Mesendoderm (in vitro differentiated cells): ENCODE measurements around the gene TSPOAP1.

Source experiments
- DNase-seq: peaks from one replicate; pipeline ENCODE4 v3.0.0; 2013
- H2AK5ac ChIP-seq: 2 replicates; pipeline ENCODE4 v1.6.1; 2013; ENCODE audit warnings: low read length, inconsistent platforms
- H2BK120ac ChIP-seq: 2 replicates; pipeline ENCODE4 v1.6.1; 2013; ENCODE audit warnings: low read depth, mild to moderate bottlenecking, low read length, moderate library complexity, mixed read lengths
- H2BK15ac ChIP-seq: replicated peaks from 2 replicates; pipeline ENCODE4 v1.6.1; 2013; ENCODE audit warnings: low read depth, mild to moderate bottlenecking, moderate library complexity
- H2BK5ac ChIP-seq: 2 replicates; pipeline ENCODE4 v1.6.1; 2013; ENCODE audit warnings: low read length, inconsistent platforms
- H3K18ac ChIP-seq: 2 replicates; pipeline ENCODE4 v1.6.1; 2013; ENCODE audit warnings: mild to moderate bottlenecking, low read length, mixed read lengths
- H3K23ac ChIP-seq: one replicate; pipeline ENCODE4 v1.6.1; 2013; ENCODE audit warnings: low read length
- H3K27ac ChIP-seq: 2 replicates; pipeline ENCODE4 v1.5.1; 2013; ENCODE audit warnings: low read depth, mild to moderate bottlenecking, inconsistent platforms, low read length, moderate library complexity
- H3K27me3 ChIP-seq: 2 replicates; pipeline ENCODE4 v1.6.1; 2013; ENCODE audit warnings: low read length, control low read depth, mild to moderate bottlenecking, inconsistent platforms; ENCODE audit not compliant: insufficient read depth, poor library complexity
- H3K36me3 ChIP-seq: 2 replicates; pipeline ENCODE4 v1.6.1; 2013; ENCODE audit warnings: low read length, inconsistent platforms; ENCODE audit not compliant: control insufficient read depth, insufficient read depth
- H3K4ac ChIP-seq: one replicate; pipeline ENCODE4 v1.6.1; 2013; ENCODE audit warnings: low read depth, mild to moderate bottlenecking, low read length, moderate library complexity
- H3K4me1 ChIP-seq: 2 replicates; pipeline ENCODE4 v1.6.1; 2013; ENCODE audit warnings: low read depth, low read length, inconsistent platforms; ENCODE audit not compliant: control insufficient read depth
- H3K4me2 ChIP-seq: 2 replicates; pipeline ENCODE4 v1.6.1; 2013; ENCODE audit warnings: low read length
- H3K4me3 ChIP-seq: 2 replicates; pipeline ENCODE4 v1.5.1; 2013; ENCODE audit warnings: mild to moderate bottlenecking, low read length
- H3K56ac ChIP-seq: one replicate; pipeline ENCODE4 v1.6.1; 2013; ENCODE audit warnings: low read length
- H3K79me1 ChIP-seq: 2 replicates; pipeline ENCODE4 v1.6.1; 2013; ENCODE audit warnings: low read length, inconsistent platforms
- H3K79me2 ChIP-seq: 2 replicates; pipeline ENCODE4 v1.6.1; 2013; ENCODE audit warnings: mild to moderate bottlenecking, low read length; ENCODE audit not compliant: control insufficient read depth, insufficient read depth
- H3K9ac ChIP-seq: 2 replicates; pipeline ENCODE4 v1.6.1; 2013; ENCODE audit warnings: low read length, inconsistent platforms
- H4K5ac ChIP-seq: one replicate; pipeline ENCODE4 v1.6.1; 2013; ENCODE audit warnings: low read length
- H4K8ac ChIP-seq: one replicate; pipeline ENCODE4 v1.6.1; 2013; ENCODE audit warnings: low read depth, mild to moderate bottlenecking, control low read depth, low read length, moderate library complexity
- WGBS: extraction: QIAGEN DNeasy Blood & Tissue Kit; methylation state at CpG from one replicate; pipeline ENCODE4 v1.1.7; 2013; ENCODE audit warnings: low lambda C conversion rate, missing lambda C conversion rate; ENCODE audit not compliant: insufficient coverage; ENCODE audit errors: extremely low coverage; 5-methylcytosine and 5-hydroxymethylcytosine counted together

The TSPOAP1 gene

GRCh38 chr17:58279736-58280479 lies 48.7 kb downstream of the TSPOAP1 start:
- Histone ChIP-seq H3K79me1 (no peaks in the 10 kb centered on the region), H3K27ac (no peak overlapping the region), H3K4me3 (no peak overlapping the region), H3K79me2 (no peaks in the 10 kb centered on the region), H3K36me3 (no peaks in the 10 kb centered on the region), H3K4me1 (no peaks in the 10 kb centered on the region), H2AK5ac (no peak overlapping the region), H3K56ac (no peak overlapping the region), H2BK15ac (no peak overlapping the region), H3K18ac (no peak overlapping the region), H3K23ac (no peak overlapping the region), H4K8ac (no peak overlapping the region), H2BK120ac (no peak overlapping the region), H4K5ac (no peak overlapping the region), H3K4me2 (no peak overlapping the region), H3K9ac (no peak overlapping the region), H2BK5ac (no peak overlapping the region), H3K4ac (no peak overlapping the region), H3K27me3 (no peaks in the 10 kb centered on the region)
- DNase-seq = no peak
- no CpG with 5 or more reads among the region's 16 CpGs for WGBS

- DNase-seq = no peak
- peak overlapping the region; percentile 49 for H3K56ac ChIP-seq
- H3K9ac ChIP-seq = no peak overlapping the region
- no peak overlapping the region for H3K4ac ChIP-seq
- H3K36me3 ChIP-seq = no peaks in the 10 kb centered on the region
- H3K23ac ChIP-seq = no peak overlapping the region
- H3K18ac ChIP-seq = no peak overlapping the region
- no peaks in the 10 kb centered on the region for H3K27me3 ChIP-seq
- H2BK15ac ChIP-seq = no peak overlapping the region
- H3K4me1 ChIP-seq = no peaks in the 10 kb centered on the region
- no peaks in the 10 kb centered on the region for H3K79me1 ChIP-seq
- no peak overlapping the region for H3K4me3 ChIP-seq
- no peaks in the 10 kb centered on the region for H3K79me2 ChIP-seq
- no peak overlapping the region for H4K8ac ChIP-seq
- H3K4me2 ChIP-seq = no peak overlapping the region
- no peak overlapping the region for H2BK5ac ChIP-seq
- H2BK120ac ChIP-seq = no peak overlapping the region
- no peak overlapping the region for H4K5ac ChIP-seq
- no peak overlapping the region for H3K27ac ChIP-seq
- no CpG with 5 or more reads among the region's 60 CpGs for WGBS
- H2AK5ac ChIP-seq = no peak overlapping the region
Observed at GRCh38 chr17:58279016-58279711, 49.4 kb downstream of the TSPOAP1 start.

GRCh38 chr17:58278661-58279015 lies 50.0 kb downstream of the TSPOAP1 start:
- no peak overlapping the region for H3K27ac ChIP-seq
- no peak overlapping the region for H3K4me2 ChIP-seq
- H2BK5ac ChIP-seq = no peak overlapping the region
- no peaks in the 10 kb centered on the region for H3K79me2 ChIP-seq
- H3K9ac ChIP-seq = no peak overlapping the region
- H3K56ac ChIP-seq = peak overlapping the region; percentile 49
- H3K36me3 ChIP-seq = no peaks in the 10 kb centered on the region
- no peaks in the 10 kb centered on the region for H3K27me3 ChIP-seq
- no peak overlapping the region for H4K8ac ChIP-seq
- H3K4ac ChIP-seq = no peak overlapping the region
- no peak overlapping the region for H2BK15ac ChIP-seq
- H4K5ac ChIP-seq = no peak overlapping the region
- WGBS = no CpG with 5 or more reads among the region's 5 CpGs
- no peak overlapping the region for H2BK120ac ChIP-seq
- DNase-seq = no peak
- H2AK5ac ChIP-seq = no peak overlapping the region
- no peak overlapping the region for H3K4me3 ChIP-seq
- no peak overlapping the region for H3K18ac ChIP-seq
- H3K23ac ChIP-seq = no peak overlapping the region
- no peaks in the 10 kb centered on the region for H3K4me1 ChIP-seq
- H3K79me1 ChIP-seq = no peaks in the 10 kb centered on the region

- no CpG with 5 or more reads among the region's 36 CpGs for WGBS
- Histone ChIP-seq H3K4me2 (no peak overlapping the region), H3K27ac (no peak overlapping the region), H2BK5ac (no peak overlapping the region), H3K9ac (no peak overlapping the region), H3K79me1 (no peaks in the 10 kb centered on the region), H3K23ac (no peak overlapping the region), H2BK15ac (no peak overlapping the region), H3K4ac (no peak overlapping the region), H2BK120ac (no peak overlapping the region), H3K79me2 (no peaks in the 10 kb centered on the region), H3K56ac (no peak overlapping the region), H3K4me3 (no peak overlapping the region), H3K27me3 (no peaks in the 10 kb centered on the region), H4K8ac (no peak overlapping the region), H4K5ac (no peak overlapping the region), H2AK5ac (no peak overlapping the region), H3K36me3 (no peaks in the 10 kb centered on the region), H3K4me1 (no peaks in the 10 kb centered on the region), H3K18ac (no peak overlapping the region)
- no peak for DNase-seq
Observed at GRCh38 chr17:58277802-58278595, 50.6 kb downstream of the TSPOAP1 start.

- Histone ChIP-seq H3K56ac (no peak overlapping the region), H3K4me3 (no peak overlapping the region), H3K4me2 (no peak overlapping the region), H3K27me3 (no peaks in the 10 kb centered on the region), H4K8ac (no peak overlapping the region), H3K4ac (no peak overlapping the region), H3K23ac (no peak overlapping the region), H2AK5ac (no peak overlapping the region), H3K9ac (no peak overlapping the region), H3K27ac (no peak overlapping the region), H3K4me1 (no peaks in the 10 kb centered on the region), H2BK15ac (no peak overlapping the region), H3K36me3 (no peaks in the 10 kb centered on the region), H2BK5ac (no peak overlapping the region), H4K5ac (no peak overlapping the region), H3K79me1 (no peaks in the 10 kb centered on the region), H3K79me2 (no peaks in the 10 kb centered on the region), H2BK120ac (no peak overlapping the region), H3K18ac (no peak overlapping the region)
- no CpG with 5 or more reads among the region's 5 CpGs for WGBS
- DNase-seq = peak; percentile 29
Observed at GRCh38 chr17:58277107-58277801, 51.3 kb downstream of the TSPOAP1 start.
